Activated T-cell treated with anti-CD3 and anti-CD28 coated beads for 24 hours (primary cell): ENCODE data around the gene USP7.

ENCODE experiments used
- DNase-seq: peaks from one replicate; pipeline ENCODE4 v3.0.0-alpha.2; 2020; ENCODE audit warnings: low read depth

USP7 gene

GRCh38 chr16:8861563-8862308 is 102.0 kb downstream of the USP7 start:
- DNase-seq, result no peak

- DNase-seq, result no peak
These were observed 103.5 kb downstream of the USP7 start for GRCh38 chr16:8859913-8860881.

GRCh38 chr16:8858994-8859912 is 104.5 kb downstream of the USP7 start:
- no peak for DNase-seq

- no peak for DNase-seq
These were observed 107.7 kb downstream of the USP7 start for GRCh38 chr16:8855972-8856371.

GRCh38 chr16:8855051-8855786 is 108.5 kb downstream of the USP7 start:
- no peak for DNase-seq

GRCh38 chr16:8854298-8854948 is 109.3 kb downstream of the USP7 start:
- no peak for DNase-seq

- no peak for DNase-seq
These were observed 110.1 kb downstream of the USP7 start for GRCh38 chr16:8853611-8854010.

GRCh38 chr16:8853150-8853549 is 110.6 kb downstream of the USP7 start:
- no peak for DNase-seq

GRCh38 chr16:8852534-8852933 is 111.2 kb downstream of the USP7 start:
- DNase-seq, result no peak

- DNase-seq, result no peak
These were observed 111.8 kb downstream of the USP7 start for GRCh38 chr16:8851761-8852403.

- no peak for DNase-seq
These were observed 113.3 kb downstream of the USP7 start for GRCh38 chr16:8850279-8850885.

- no peak for DNase-seq
These were observed 114.2 kb downstream of the USP7 start for GRCh38 chr16:8849411-8850011.

GRCh38 chr16:8848939-8849391 is 114.7 kb downstream of the USP7 start:
- no peak for DNase-seq

- DNase-seq, result no peak
These were observed 115.3 kb downstream of the USP7 start for GRCh38 chr16:8848231-8848938.

GRCh38 chr16:8847623-8848022 is 116.1 kb downstream of the USP7 start:
- no peak for DNase-seq

- no peak for DNase-seq
These were observed 116.6 kb downstream of the USP7 start for GRCh38 chr16:8847145-8847544.

- DNase-seq, result no peak
These were observed 117.2 kb downstream of the USP7 start for GRCh38 chr16:8846401-8846932.

- DNase-seq, result no peak
These were observed 117.9 kb downstream of the USP7 start for GRCh38 chr16:8845699-8846298.
